Measurements from ENCODE around the gene DAB2IP. TPM values are rescaled to one million over a fixed set of nuclear protein-coding genes. Genes with fewer than 3 reads are reported as not detected.
A peak's percentile ranks its signal among the peaks of the same experiment; 100 is the strongest.

Gene DAB2IP
- total RNA-seq, 1 donor, result 0.81 TPM

DNA sequence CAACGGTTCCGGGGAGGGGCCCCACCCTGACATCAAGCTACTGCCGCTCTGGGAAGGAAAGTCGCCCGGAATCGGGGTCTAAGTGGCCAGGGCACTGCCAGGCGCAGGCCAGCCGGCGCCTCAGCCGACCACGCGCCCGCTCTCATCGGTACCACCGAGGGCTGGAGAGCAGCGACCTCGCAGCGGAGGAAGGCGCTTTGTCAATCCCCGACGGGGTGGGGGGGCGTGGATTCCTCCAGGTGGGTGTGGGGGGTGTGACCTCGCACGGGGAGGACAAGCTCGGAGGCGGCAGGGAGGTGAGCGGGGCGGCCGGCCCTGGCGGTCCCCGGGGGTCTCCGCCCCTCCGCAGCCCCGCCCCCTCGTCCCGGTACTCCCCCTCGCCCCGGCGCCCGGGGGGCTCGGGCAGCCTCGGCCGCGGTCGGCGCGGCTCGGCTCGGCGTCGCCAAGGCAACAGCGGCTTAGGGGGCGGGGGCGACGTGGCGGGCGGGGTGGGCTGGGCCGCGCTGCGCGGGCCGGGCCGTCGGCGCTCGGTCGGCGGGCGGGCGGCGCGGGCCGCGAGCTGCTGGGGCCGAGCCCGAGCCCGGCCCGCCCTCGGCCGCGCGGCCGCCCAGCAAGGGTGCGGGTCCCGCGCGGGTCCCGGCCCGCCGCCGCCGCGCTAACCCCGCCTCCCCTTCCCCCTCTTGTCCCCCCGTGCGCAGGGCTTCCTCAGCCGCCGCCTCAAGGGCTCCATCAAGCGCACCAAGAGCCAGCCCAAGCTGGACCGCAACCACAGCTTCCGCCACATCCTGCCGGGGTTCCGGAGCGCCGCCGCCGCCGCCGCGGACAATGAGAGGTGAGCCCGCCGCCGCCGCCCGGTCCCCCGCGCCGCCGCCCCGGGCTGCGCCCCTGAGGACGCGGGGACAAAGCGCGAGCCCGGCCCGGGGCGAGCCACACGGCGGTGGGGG is 47.5 kb downstream of the DAB2IP start:
- DNase-seq (ENCODE audit: low read depth in 2 of 3, low spot score in 2 of 3), result peak in 2 of 3 donors; percentile 88 to 92

DNA sequence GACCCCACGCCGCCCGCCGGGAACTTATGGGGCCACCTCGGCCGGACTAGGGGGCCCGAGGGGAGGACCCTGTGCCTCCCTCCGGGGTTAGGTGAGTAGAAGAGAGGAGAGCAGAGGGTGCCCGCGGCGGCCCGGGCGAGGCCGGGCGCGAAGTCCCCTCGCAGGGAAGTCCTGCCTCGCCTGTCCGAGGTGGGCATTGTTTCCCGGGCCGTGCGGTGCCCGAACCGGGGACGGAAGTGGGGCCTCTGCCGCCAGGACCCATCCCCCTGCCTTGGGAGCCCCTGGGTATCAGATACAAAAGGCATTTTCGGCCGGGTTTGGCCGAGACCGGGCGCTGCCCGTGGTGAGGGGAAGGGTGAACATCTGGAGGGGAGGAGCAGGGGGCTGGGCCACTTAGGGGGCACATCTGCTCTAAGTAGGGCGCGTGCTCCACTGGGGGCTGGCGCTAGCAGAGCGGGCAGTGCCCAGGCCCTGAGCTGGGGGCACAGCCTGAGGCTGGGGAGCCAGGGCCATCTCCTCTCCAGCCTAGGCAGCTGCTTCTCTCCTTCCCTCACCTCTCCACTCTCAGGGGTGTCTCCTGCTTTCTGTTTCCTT is 48.2 kb downstream of the DAB2IP start:
- peak in 2 of 3 donors; percentile 23 to 40 for DNase-seq (ENCODE audit: low read depth in 2 of 3, low spot score in 2 of 3)

DNA sequence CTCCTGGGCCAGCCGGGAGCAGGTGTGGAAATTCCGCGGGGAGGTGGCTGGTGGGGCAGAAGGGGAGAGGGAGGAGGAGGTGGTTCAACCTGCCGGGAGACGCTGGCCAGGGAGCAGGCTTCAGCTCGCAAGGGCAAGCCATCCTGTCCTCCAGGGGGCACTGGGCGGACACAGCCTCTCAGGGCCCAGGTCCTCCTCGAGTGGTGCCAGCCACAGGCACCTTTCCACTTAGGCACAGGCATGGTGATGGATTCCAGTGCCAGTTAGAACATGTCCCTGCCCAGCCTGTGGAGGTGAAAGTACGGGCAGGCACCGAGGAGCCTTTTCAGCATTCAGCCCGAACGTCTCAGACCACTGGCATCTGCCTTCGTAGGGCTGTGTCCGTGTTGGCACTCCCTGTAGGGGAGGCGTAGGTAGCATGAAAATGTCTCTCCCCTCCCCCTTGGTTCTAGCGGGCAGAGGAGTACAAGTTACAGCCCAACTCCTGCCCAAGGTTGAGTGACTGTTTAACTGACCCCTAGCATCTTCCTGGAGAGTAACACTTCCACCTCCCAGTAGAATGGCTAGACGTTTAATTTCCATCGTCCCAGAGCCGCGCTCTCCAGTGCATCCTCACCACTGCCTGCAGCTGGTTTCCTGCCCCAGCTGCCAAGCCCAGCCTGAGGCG is 48.9 kb downstream of the DAB2IP start:
- DNase-seq (ENCODE audit: low read depth in 2 of 3, low spot score in 2 of 3), result peak in 2 of 3 donors; percentile 44 to 59

DNA sequence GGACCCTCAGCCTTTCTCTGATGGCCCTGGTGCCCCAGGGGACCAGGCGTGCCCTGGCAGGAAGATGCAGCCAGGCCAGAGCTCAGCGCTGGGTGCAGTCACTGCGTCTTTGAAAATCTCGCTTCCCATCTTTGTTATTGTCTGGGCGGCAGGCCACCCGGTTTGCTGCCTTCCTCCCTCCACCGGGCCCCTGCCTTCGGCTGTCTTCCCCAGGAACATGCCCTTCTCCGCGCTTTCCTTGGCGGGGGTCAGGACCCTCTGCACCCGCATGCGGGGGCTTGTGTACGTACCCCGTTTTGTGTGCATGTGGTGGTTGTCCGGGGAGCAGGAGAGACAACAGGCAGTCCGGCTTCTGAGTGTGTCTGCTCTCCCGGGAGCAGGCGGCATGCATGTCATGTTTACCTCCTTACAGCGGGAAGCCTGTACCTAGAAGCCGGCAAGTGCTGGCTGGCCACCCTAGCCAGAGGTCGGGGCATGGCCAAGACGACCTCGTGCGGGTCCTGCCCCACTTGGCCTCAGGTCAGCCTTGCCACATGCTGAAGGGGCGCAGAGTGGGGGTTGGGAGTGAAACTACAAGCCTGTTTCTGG is 49.5 kb downstream of the DAB2IP start:
- no peak for DNase-seq (ENCODE audit: low read depth in 2 of 3, low spot score in 2 of 3)

DNA sequence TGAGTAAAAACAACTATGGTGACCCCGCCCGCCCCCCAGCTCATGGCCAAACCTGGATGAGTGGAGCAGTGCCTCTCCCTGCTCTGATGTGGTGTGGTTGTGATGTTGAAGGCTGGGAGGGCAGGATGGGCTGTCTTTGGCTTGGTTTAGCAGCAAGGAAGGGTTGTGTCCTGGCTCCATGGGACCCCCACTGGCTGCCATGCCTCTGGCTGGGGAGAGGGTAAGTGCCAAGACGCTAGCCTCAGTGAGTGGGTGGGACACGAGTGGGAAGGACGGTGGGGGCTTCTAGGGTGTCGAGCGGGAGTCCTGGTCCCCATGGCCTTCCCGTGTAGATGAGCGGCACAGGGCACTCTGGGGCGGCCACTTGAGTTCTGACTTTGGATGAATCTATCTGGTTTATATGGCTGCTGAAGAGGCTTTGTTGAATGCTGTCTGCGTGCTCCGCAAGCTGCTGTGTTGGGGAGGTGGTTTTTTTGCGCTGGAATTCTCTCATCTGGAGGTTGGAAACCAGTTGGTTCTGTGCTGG is 50.4 kb downstream of the DAB2IP start:
- no peak for DNase-seq (ENCODE audit: low read depth in 2 of 3, low spot score in 2 of 3)

DNA sequence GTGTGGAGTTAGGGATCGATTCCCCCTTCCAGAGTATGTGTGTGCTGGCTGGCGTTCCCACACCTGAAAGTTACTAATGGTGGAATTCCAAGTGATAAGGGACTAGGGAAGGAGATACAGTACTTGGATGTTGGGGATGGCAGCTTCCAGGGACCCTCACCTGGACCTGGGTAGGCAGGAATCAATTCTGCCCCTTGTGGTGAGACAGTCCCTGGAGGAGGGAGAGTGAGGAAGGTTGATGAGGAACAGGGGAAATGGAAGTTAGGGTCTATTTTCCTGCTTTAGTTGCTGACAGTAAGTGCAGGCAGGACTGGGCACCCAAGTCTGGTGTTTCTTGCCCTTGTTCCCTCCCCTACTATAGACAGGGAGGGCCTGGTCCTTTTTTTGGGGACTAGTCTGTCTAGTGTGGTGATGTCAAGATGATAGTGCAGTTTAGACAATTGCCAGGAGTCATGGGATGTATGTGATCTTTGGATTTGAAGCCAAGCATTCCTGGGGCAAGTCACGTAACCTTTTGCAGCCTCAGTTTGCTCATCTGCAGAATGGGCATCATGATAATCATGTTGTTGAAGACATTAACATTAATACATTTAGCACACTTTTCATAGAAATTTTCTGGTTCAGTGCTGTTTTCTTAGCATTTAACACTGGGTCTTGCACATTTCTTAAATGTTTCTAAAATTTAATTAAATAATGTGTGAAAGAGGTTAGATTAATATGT is 51.7 kb downstream of the DAB2IP start:
- no peak for DNase-seq (ENCODE audit: low read depth in 2 of 3, low spot score in 2 of 3)

DNA sequence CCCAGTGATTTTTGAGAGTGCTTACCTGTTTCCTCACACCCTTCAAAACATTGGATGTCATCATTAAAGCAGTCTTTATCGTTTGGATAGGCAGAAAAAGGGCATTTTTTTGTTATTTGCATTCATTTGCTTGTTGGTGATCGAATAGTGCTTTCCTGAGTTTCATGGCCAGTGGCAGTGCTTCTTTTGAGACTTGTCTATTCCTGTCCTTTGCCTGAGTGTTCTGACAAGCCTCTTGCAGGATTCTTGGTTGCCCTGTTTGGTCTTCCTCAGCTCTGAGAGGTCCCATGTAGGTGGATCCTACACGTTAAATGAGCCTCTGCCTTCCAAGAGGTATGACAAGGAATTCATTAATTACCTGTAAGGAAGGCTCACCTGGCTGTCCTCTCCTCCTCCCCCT is 52.8 kb downstream of the DAB2IP start:
- DNase-seq (ENCODE audit: low read depth in 2 of 3, low spot score in 2 of 3), result no peak

DNA sequence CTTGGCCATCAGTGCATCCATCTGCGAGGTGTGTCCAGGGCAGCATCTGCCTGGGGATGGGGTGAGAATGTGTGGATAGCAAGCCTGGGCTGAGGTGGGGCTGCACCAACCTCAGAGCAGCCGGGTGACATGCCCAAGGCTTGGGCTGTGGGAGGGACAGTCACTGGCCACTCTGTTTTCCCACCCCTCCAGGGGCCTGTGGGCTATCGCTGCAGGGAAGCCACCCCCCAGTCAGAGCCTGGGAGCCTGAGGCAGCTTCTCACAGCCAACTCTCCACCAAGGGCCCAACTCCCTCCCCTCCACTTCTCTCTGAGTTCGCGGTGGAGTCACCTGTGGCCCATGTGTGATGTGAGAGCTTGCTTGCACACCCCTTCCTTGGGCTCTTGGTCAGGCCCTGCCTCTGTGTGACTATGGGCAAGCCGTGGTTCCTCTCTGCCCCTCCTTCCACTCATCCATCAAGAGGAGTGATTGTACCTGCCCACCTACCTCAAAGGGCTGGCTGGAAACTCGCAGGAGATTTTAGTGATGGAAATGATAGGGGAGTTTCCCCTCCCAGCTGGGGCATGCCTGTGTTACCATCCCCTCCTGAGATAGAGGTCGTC is 54.8 kb downstream of the DAB2IP start:
- DNase-seq (ENCODE audit: low read depth in 2 of 3, low spot score in 2 of 3), result no peak

DNA sequence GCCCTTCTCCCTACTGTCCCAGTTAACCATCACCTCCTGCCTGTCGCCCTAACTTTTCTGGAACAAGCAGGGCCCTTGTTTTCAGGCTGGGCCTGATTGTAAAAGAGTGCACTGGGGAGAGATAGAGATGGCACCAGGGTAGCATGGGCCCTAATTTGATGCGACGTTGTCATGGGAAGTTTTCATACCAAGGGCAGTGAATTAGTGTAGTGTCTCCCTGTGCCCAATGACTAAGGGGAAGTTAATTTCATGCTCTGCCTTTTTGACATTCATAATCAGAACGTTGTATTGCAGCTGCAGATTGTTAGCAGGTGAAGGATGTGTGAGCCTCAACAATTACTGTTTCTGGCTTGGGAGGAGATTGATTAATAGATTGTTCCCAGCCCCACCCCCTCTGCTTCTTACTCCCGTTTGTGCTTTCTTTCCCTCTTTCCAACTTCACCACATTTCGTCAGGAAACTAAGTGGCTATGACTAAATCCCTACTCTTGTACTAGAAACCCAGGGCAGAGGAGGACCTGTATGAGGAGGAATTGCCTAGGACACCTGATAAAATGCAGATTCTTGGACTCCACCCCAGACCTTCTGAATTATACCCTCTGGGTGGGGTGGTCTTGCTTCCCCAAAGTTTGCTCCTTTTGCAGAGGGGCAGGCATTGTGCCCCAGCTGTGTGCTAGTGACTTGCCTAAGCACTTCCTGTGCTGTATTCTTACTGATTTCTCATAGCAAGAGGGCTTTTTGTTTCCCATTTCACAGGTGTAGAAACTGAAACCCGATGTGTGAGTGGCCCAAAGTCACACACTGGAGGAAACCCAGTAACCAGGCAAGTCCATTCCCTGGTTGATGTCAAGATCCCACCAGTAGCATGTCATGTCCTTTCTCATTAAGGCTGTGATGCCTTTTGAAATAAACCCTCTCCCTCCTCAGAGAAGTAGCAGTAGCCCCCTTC is 56.3 kb downstream of the DAB2IP start:
- DNase-seq (ENCODE audit: low read depth in 2 of 3, low spot score in 2 of 3), result no peak

DNA sequence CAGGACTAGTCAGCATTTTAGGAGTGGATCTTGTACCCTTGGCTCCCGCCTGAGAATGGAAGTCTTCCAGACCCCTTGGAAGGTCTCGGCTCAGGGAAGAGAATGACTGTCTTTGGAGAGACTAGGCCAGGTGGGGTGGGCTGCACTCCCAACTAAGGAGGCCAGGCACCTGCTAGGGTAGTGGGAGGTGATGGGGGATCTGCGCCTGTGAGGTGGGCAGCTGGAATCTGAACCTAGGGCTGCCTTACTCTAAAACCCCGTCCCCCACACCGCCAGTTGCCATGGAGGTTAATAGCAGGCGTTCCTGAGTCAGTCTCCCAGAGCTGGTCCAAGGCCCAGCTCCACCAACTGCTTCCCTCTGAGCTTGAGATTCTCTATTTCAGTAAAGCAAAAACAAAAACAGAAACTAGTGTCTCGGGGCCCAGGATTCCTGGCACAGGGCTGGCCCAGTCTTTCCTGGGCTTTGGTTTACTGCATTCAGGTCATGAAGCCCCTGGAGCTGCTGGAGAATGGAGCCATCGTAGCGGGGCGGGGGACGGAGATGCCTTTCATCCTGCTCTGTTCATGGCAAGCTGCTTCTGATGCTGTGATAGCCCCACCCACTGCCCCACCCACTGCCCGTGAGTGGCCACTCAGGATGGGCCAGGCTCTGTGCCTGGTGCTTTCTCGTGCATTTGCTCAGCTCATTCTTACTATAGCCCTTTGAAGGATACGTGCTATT is 57.5 kb downstream of the DAB2IP start:
- no peak for DNase-seq (ENCODE audit: low read depth in 2 of 3, low spot score in 2 of 3)

DNA sequence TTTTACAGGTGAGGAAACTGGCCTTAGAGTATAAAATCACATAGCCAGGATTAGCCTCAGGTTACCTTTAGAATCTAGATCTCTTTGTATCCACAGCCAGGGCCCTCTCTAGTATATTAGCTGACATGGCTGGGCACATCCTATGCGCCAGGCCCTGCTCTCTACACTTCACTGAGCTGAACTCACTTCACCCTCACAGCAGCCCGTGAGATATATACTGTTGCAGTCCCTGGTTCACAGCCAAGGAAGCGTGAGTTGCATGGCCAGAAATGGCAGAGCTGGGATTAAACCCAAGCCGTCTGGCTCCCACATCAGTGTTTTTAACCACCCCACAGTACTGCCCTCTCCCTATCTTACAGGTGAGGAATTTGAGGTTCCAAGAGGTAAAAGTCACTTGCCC is 58.4 kb downstream of the DAB2IP start:
- no peak for DNase-seq (ENCODE audit: low read depth in 2 of 3, low spot score in 2 of 3)

DNA sequence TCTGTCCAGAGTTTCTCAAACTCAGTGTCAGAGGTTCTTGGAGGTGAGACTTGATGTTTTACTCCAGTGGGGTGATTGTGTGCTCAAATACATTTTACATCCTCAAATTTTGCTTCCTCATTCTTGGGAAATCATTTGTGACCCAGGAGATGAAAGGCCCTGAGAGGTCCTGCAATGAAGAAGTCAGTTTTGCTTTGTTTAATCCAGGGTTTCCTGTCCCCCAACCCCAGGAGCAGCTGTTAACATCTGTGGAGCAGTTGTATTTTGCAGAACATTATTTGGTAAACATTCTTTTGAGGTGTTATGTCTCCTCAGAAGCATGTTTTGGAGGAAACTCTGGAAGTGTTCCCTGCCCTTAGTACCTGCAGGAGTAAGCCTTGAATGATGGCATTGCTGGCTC is 59.8 kb downstream of the DAB2IP start:
- DNase-seq (ENCODE audit: low read depth in 2 of 3, low spot score in 2 of 3), result no peak

DNA sequence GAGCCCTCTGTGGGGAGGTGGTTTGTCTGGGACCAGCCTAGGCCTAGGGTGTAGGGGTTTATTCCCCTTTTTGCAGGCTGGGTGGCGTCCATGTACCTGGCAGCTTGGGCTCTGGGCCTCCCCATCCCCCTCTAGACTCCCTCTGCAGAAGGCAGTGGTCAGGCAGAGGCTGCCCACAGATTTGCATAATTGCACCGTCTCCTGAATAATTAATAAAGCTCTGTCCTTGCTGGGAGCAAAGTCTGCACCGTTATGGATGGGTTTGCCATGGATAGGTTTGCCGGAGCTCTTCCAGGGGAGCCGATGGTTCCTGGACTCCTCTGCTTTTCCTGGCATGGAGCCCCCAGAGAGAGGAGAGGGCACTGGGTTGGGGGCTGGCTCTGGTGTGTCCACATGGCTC is 60.4 kb downstream of the DAB2IP start:
- no peak for DNase-seq (ENCODE audit: low read depth in 2 of 3, low spot score in 2 of 3)

DNA sequence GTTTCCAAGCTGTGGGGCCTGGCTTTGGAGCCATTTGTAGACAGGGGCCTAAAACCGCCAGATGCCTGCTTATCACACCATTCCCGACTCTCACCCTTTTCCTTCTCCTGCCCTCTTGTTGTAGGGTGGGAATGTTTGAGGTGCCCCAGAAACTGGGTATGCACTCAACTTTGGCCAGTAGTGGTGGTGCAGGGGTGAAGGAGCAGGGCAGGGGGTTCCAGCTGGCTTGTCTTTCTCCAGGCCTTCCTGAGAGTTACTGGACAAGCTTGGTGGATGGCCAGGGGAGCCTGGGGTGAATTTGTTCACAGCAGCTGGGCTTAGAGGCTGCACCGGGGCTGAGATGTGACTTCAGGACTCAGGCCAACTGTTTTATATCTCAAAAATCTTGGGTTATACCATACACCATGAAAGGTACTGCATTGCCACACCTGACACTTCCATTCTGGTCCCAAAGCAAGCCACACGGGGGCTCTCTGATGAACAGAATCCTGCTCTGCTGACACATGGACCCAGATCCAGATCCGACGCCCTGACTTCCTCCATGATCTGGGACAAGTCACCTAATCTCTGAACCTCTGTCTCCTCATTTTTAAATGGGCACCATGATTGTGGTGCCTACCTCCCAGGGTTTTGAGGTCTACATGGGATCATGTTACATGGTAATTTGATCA is 62.1 kb downstream of the DAB2IP start:
- no peak for DNase-seq (ENCODE audit: low read depth in 2 of 3, low spot score in 2 of 3)

DNA sequence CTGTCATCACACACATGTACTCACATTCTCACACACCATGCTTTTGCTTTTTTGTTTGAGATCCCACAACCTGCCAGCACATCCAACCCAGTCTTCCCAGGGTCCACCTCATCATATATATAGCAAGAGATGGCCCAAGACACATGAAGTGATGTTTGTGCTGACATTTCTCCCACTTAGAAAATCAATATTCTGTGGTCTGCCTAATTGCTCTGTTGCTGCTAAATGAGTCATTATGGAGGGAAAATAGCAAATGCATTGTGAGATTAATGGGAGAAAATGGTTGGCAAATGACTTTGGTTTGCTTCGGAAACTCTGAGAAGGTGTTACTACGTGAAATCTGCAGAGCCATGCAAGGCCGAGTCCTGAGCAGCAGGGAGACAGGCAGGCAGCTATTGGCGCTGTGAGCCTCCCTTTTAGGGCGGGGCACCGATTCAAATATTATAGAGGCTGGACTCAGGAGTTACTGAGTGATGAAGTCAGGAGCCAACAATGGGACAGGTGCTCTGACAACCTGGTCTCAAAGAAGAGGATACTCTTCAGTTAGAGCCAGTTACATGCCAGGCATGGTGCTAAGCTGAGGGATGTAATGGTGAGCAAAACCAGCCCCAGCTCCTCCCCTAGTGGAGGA is 62.8 kb downstream of the DAB2IP start:
- DNase-seq (ENCODE audit: low read depth in 2 of 3, low spot score in 2 of 3), result no peak

DNA sequence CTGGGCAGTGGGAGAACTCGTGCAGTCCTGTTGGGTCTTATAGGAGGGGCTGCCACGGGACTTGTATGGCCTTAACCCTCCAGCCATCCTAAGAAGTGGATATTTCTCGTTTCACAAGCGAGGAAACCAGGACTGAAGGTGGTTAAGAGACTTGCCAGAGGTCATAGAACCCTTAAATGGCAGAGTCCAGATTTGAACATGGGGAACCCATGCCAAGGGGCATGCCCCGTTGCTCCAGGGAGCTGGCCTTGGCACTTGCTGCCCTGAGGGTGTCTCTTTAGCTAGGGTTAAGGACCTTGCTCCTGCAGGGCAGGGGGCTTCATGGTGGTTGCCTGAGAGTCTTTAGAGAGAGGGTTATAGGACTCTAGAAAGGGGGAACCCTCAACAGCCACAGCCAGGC is 63.4 kb downstream of the DAB2IP start:
- no peak for DNase-seq (ENCODE audit: low read depth in 2 of 3, low spot score in 2 of 3)
